ENCODE data around the gene ENTHD1. TPM values are rescaled to one million over a fixed set of nuclear protein-coding genes. Genes with fewer than 3 reads are reported as not detected.

Gene ENTHD1
- polyA plus RNA-seq, 1 donor: not detected

DNA sequence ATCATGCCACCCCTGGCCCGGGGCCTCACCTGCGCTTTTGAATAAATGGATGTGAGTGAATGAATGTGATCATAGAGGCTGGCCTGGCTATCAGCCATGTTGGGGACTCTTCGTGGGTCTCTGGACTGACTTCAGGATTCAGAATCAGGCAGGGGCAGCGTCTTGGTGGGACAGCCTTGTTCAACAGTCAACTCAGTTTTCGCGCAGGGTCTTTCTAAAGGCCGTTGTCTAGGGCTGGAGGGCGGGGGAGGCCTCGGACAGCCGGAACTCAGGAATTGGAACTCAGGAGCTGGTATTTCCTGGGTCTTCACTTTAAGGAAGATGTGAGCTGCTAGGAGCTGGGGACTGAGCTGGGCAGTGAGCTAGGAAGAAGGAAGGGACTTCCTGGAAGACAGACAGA is 177.0 kb downstream of the ENTHD1 start:
- DNase-seq (ENCODE audit: low read depth): no peak

DNA sequence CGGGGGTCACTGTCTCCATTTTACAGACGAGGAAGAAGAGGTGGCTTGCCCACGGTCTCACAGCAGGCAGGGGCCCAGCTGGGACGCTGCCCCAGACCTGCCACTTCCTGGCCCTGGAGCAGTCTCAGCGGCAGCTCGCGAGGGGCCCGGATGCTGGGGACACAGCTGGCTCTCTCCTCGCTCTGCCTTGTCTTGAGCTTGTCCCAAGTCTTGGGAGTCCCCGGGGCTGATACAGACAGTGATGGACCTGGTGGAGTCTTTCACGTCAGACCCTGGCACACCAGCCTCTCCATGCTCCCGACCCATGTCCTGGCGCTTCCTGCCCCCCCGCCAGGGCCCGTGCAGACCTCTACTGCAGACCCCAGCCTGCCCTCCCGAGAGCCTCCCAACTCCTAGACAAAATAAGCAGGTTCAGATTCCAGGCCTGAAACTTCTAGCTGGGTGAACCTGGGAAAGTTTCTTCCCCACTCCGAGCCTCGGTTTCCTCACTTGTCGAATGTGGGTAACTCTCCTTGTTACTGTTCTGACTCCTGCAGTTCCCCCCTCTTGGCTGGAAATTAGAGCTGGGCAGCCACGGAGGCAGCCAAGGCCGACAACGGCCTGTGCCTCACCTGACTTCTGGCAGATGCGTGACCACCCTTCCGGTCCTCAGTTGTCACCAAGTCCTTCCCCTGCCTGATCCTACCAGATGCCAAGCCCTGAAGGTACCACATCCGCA is 177.6 kb downstream of the ENTHD1 start:
- DNase-seq (ENCODE audit: low read depth): no peak

DNA sequence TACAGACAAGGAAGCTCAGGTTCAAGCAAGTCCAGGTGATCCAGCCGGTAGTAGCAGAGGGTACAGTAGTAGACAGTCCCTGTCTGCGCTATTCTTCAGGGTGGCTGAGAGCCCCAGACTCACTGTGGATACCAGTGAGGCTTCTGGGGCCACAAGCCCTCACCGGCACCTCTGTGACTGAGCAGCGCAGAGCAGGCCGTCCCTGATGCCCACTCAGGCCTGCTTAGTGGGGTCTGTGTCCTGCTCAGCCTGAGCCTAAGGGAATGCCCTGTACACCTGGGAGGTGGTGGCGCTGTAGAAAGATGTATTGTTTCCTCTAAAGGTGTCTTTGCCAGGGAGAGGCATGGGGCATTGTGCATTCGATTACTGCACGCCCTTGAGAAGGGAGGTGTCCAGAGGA is 179.2 kb downstream of the ENTHD1 start:
- DNase-seq (ENCODE audit: low read depth): no peak

DNA sequence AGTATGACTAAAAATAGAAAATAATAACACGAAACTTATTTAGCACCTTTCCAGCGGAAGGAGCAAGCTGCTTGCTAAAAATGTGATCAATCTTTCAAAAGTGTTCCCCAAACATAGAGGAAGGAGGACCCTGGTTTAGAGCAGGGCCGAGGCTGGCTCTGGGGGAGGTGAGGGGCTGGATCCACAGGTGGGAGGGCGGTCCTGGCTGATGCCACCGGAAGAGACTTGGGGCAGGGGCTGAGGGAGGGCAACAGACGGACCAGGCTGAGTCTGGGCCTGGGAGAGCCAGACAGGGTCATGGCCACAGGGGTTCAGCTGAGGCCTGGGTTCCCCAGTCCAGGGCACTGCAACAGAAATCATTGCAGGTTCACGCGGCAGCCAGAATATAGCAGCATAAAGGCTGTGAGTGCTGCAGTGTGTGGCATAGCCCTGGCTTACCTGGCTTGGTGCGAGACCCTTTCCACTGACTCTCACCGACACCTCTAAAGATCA is 179.7 kb downstream of the ENTHD1 start:
- DNase-seq (ENCODE audit: low read depth): no peak

DNA sequence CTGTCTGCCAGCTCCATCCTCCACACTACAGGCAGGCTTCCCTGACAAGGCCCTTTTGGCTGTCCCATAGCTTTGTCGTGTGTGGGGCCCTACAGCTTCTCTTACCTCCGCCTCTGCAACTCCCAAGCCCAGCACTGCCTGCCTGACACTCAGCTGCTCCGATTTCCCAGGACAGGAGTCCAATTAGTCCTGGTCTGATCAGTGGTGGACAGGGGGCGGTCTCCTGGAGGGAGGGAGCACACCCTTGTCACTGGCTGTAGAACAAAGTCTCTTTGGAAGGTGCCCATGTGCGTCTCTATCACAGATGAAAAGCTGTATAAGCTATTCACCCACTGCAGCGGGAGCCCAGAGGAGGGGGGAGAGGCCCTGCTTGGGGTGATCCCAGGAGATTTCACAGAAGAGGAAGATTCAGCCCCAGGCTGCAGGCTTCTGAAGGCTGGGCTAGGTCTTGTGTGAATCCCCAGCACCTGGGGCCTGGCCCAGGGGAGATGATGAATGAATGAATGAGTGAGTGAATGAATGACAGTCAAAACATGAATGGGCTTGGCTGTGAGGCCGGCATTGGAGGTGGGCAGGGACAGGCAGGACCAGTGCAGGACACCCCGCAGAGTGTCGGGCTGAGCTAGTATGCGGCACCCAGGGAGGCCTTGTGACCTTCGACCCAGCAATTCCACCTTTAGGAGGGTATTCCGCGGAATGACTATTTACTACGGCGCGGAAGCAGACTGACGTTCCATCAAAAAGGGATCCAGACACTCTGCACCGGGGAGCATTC is 180.6 kb downstream of the ENTHD1 start:
- DNase-seq (ENCODE audit: low read depth): no peak

DNA sequence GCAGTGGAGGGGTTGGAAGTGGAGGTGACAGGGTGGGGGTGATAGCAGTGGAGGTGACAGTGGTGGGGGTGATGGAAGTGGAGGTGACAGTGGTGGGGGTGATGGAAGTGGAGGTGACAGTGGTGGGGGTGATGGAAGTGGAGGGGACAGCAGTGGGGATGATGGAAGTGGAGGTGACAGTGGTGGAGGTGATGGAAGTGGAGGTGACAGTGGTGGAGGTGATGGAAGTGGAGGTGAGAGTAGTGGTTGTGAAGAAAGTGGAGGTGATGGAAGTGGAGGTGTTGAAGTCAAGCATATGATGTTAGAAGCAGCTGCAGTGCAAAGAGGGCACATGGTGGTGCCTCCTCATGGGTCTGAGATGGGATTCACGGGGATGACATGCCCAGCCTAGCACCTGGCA is 181.5 kb downstream of the ENTHD1 start:
- no peak for DNase-seq (ENCODE audit: low read depth)

DNA sequence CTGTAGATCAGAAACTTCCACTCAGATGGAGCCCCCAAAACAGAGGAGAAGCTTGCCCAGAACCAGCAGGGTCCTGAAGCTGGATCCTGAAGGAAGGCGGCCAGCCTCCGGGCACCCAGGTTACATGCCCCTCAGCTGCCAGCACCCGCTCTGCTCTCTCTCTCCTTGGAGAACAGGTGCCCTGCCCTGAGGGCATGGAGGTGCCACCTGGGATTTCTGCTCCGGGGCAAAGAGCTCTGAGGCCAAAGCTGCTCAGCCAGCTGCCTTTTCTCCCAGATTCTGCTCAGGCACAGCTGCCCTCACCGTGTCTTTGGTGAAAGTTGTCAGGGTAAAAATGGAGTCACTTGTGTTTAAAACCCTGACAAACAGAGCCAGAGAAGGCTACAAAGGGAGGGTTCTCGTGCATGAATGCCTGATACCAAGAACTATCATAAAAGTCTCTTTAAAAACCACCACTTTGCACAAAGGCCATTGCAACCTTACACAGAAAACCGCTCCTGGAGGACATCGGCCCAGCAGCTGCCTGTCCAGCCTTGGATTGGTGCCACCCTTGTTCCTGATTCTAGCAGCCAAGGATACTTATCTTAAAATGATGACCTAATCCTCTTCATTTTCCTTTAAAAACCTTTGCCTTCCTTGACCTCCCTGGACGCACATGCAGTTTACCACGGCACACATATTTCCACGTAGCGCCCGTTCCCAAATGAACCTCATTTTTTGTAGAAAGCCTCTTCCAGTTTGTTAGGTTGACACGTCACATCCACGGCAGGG is 183.0 kb downstream of the ENTHD1 start:
- peak; percentile 25 for DNase-seq (ENCODE audit: low read depth)

DNA sequence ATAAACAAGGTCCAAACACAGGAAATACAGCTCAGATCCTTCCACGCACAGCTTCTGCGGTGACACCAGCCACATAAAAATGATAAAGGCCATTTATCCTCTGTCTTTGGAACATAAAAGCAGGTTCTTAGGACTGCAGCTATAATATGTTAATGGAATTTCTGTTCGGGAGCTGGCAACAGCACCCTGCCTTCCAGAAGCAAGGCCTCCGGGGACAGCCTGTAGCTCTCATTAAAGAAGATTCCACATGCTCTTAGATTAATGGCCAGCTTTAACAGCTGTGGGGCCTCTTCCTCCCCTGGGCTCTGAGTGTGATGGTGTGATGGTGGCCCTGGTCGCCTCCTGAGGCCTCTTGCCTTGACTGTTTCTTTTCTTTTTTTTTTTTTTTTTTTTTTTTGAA is 185.7 kb downstream of the ENTHD1 start:
- DNase-seq (ENCODE audit: low read depth): no peak

DNA sequence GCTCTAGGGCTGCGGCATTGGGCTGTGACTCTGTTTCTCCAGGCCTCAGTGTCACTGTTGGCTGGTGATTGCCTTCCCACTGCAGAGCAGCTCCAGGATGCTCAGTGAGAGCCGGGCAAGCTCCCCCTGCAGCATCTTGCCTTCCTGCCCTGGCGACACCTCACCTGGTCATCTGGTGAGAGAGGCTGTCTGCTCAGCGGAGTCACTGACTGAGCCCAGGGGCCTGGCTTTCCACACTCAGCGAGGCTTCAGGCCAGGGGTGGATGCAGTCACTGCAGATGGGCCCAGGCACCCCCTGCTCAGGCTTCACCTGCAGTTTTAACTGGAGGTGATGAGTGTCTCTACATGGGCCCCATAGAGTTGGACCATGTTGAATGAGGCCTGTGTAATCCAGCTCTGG is 186.2 kb downstream of the ENTHD1 start:
- no peak for DNase-seq (ENCODE audit: low read depth)

DNA sequence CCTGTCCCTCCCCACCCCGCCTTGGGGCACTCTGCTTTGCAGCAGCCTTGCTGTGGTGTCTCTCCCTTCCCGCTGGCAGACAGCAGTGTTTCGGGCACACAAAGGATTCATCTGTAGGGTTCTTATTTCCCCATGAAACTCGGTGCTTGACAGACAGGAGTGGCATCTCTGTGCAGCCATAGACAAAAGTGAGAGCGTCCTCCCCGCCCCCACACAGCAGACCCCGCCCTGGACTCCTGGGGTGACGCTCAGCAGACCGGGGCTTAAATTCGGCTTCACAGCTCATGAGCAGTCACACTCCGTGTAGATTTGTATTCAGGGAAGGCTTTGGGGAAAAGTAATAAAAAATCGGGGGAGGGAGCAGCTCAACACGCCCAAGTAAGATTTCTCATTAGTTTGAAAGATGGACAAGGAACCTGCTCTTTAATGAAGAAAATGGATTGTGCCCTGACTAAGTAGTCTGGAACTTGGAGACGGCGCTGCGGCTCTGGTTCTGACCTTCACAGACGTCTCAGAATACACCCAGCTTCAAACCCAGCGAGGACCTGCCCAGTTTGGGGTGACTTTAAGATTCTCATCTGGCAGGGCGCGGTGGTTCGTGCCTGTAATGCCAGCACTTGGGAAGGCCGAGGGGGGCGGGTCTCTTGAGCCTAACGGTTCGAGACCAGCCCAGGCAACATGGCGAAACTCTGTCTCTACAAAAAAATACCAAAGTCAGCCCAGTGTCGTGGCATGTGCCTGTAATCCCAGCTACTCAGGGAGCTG is 187.0 kb downstream of the ENTHD1 start:
- no peak for DNase-seq (ENCODE audit: low read depth)

DNA sequence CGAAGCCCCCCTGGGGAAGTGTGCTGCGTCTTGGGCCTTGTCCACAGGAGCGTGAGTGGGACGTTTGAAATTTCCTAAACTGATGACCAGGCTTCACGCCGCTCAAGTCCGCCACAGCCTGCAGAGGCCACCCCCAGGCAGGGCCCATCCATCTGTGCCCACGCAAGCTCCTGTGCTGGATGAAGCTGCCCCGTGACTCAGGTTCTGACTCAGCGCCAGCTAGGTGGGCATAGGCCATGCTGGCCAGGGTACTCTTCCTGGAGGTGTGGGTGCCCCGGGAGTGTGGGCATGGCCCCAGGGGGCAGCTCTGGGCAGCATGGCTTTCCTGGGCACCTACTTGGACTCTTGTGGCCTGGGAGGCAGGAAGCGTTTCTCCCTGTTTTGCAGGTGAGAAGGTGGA is 188.2 kb downstream of the ENTHD1 start:
- DNase-seq (ENCODE audit: low read depth): no peak

DNA sequence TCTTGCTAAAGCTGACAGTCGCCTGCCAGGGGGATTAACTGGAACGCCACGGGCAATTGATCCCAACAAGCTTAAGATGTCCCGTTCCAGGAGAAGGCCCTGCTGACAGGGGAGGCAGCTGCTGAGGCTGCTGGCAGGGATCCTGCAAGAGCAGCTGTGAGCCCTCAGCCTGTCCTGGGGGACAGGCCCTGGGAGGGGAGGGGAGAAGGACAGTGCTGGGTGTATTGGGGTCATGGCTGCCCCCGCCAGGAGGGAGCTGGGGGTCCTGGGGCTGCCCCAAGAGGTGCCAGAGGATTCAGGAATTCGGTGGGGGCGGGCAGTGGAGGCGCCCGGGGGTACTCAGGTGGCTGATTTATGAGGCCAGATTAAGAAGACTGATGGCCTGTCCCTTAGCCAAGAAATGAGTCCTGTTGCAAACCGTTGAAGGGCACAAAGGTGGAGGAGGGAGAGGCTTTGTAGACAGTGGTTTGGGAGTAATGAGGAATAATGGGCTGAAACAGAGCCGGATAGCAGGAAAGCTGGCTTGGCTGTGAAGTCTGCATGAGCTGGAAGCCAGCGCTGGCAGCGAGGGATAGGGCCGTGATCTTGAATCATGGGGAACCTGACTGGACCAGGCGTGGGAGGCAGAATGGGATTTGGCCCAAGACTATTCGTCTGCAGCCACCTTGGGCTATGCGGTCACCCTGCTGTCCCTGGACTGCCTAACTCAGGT is 189.5 kb downstream of the ENTHD1 start:
- peak; percentile 34 for DNase-seq (ENCODE audit: low read depth)

DNA sequence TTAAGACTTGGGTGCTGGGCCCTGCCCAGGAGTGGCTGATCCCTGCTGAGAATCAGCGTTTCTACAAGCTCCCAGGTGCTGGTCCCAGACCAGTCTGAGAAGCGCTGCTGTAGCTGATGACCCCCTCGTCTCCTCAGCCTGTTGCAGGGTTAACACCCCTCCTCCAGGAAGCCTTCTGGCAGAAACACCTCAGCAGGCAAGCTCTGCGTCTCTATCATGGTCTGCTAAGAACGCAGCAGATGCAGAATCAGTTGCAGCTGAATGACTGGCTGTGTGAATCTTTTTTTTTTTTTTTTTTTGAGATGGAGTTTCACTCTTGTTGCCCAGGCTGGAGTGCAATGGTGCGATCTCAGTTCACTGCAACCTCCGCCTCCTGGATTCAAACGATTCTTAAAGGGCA is 190.5 kb downstream of the ENTHD1 start:
- DNase-seq (ENCODE audit: low read depth): peak; percentile 9

DNA sequence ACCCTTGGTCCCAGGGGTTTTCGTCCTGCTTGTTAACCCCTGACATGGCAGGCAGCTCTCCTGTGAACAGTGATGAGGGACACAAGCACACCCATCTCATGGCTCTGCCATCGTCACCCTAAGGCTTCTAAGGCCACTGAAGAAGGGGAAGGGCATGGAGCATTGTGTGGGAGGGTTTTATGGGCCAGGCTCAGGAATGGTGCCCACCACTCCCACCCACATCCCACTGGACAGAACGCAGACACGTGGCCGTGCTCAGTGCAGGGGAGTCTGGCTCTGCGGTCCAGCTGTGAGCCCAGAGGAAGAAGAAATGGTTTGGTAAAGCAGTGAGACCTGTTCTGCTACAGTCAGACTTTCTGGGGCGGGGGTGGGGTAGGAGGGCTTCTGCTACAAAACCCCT is 193.0 kb downstream of the ENTHD1 start:
- DNase-seq (ENCODE audit: low read depth): no peak

DNA sequence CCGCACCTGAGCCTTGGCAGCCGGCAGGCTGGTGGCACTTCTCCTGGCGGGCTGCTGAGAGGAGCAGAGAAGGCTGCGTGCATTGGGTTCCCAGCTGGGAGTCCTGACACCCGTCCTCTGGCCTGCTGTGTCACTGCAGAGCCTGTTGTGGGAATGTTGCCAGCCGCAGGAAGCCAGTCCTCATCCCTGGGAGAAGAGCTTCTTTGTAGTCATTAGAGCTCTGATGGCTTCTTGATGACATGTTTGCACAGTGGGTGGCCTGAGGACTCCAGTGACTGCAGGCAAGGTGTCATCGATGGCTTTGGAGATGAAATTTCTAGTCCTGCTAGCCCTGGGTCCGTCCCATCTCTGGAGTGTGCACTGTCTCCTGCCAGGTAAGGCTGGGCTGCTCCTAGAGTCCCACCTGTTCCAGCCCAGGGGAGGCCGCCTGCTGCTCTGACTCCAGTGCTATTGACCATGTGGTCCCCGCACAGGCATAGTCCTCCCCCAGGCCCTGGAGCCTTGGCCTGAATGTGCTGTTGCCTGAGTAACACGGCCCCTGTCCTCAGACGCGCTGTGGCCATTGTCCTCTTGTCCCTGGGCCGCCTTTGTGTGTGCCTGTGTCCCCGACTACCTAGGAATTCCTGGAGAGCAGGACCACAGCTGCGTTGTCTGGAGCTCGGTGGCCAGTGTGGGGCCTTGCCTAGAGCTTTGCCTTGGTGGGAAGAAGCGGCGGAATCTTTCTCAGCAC is 193.8 kb downstream of the ENTHD1 start:
- no peak for DNase-seq (ENCODE audit: low read depth)

DNA sequence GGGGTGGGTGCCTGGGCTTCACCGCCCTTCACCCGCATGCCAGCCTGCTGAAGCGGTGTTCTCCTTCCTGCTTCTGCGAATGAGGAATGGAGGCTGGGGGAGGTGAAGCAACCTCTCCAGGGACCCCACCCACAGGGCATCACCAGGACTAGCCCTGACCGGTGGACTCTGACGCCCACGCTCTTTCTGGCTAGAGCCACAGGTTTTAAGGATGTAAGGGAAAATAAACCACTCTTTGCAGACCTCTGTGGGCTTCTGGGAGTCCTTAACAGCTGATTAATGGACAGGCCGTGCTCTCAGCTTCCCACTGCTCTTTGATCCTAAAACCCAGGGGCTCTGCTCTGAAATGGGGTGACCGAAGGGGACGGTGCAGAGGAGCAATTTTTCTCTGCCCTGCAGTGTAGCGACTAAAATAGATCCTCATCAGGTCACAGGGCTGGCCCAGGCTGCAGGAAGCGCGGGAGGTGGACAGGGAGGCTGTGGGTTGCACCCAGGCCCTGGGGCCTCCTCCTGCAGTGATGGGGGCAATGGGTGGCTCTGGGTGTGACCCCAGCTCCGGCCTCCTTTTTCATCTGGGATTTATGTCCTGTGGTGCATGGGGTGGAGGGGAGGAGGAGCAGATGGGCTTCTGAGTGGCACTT is 195.7 kb downstream of the ENTHD1 start:
- no peak for DNase-seq (ENCODE audit: low read depth)

DNA sequence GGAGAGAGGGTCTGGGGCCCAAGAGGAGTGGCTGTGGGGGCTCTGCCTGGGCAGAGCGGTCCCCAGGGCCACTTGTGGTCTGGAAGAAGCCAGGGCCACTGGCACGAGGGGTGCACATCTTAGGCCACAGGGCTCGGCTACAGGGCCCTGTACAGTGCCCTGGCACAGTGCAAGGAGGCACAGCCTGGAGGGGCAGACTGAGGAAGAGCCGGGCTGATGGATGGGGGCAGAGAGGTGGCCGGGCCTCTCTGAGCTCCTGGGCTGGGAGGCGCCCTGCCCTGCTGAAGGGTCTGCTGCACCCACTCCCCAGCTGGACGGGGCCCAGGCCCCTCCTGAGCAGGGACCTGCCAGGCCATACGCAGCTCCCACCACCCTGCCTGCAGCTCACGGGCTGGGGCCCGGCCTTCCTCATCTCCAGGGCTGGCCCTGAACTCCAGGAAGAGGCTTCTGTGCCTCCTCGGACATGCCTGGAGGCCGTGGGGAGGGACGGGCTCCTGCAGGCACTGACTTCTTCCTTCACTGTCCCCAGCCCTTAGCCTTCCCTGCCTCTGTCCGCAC is 199.5 kb downstream of the ENTHD1 start:
- no peak for DNase-seq (ENCODE audit: low read depth)

Data from forelimb muscle (tissue), 1 donor.